ENCODE measurements around the gene DRAP1.

The DRAP1 gene

GRCh38 chr11:65870706-65871681 lies 48.2 kb upstream of the DRAP1 start:
- TF ChIP-seq TCF12 (IDR thresholded peaks at IDR 0.05; ENCODE audit: low read depth) (no peak), TAF1 (IDR thresholded peaks at IDR 0.05; ENCODE audit: low read depth) (no peak), MAX (IDR thresholded peaks at IDR 0.05) (no peak), USF1 (IDR thresholded peaks at IDR 0.05) (no peak), RAD21 (IDR thresholded peaks at IDR 0.05; ENCODE audit: low read depth) (no peak), REST (IDR thresholded peaks at IDR 0.05; ENCODE audit: low read depth) (no peak), EGR1 (IDR thresholded peaks at IDR 0.05) (no peak), TEAD4 (IDR thresholded peaks at IDR 0.05) (no peak), YY1 (IDR thresholded peaks at IDR 0.05; ENCODE audit: low read depth) (no peak), ZBTB7A (IDR thresholded peaks at IDR 0.05; ENCODE audit: low read depth) (no peak), FOXM1 (IDR thresholded peaks at IDR 0.05; ENCODE audit: borderline replicate concordance, low read depth) (no peak), EP300 (IDR thresholded peaks at IDR 0.05; ENCODE audit: borderline replicate concordance) (no peak), NFIC (IDR thresholded peaks at IDR 0.05) (no peak), CREB1 (IDR thresholded peaks at IDR 0.05; ENCODE audit: low read depth) (no peak), CEBPB (IDR thresholded peaks at IDR 0.05) (no peak)

- peak; percentile 18; the same call in 1 of the 2 replicates for TF ChIP-seq ZBTB7A (IDR thresholded peaks at IDR 0.05; ENCODE audit: low read depth)
- no peak for TF ChIP-seq EGR1 (IDR thresholded peaks at IDR 0.05)
These were observed 47.2 kb upstream of the DRAP1 start for GRCh38 chr11:65871811-65872548.

- TF ChIP-seq YY1 (IDR thresholded peaks at IDR 0.05; ENCODE audit: low read depth) (no peak), ZBTB7A (IDR thresholded peaks at IDR 0.05; ENCODE audit: low read depth) (peak; percentile 80; the same call in 1 of the 2 replicates)
These were observed 46.5 kb upstream of the DRAP1 start, which contains the start of gene EFEMP2 for GRCh38 chr11:65872586-65873317. Gene EFEMP2, minus strand, starts transcription at chr11:65872800. Its CDS starts 446 bp downstream, at chr11:65872354.

- TF ChIP-seq EGR1 (IDR thresholded peaks at IDR 0.05) = peak; percentile 63
- TF ChIP-seq RAD21 (IDR thresholded peaks at IDR 0.05; ENCODE audit: low read depth) = no peak
- TF ChIP-seq NFIC (IDR thresholded peaks at IDR 0.05) = no peak
- peak; percentile 74 for TF ChIP-seq ZBTB7A (IDR thresholded peaks at IDR 0.05; ENCODE audit: low read depth)
- TF ChIP-seq USF1 (IDR thresholded peaks at IDR 0.05) = peak; percentile 95
- TF ChIP-seq MAX (IDR thresholded peaks at IDR 0.05) = peak; percentile 59; the same call in 1 of the 2 replicates
These were observed 45.7 kb upstream of the DRAP1 start for GRCh38 chr11:65873318-65874156.

- no peak for TF ChIP-seq MAX (IDR thresholded peaks at IDR 0.05)
- no peak for TF ChIP-seq CEBPB (IDR thresholded peaks at IDR 0.05)
- TF ChIP-seq CREB1 (IDR thresholded peaks at IDR 0.05; ENCODE audit: low read depth) = no peak
- TF ChIP-seq TCF12 (IDR thresholded peaks at IDR 0.05; ENCODE audit: low read depth) = no peak
- TF ChIP-seq REST (IDR thresholded peaks at IDR 0.05; ENCODE audit: low read depth) = no peak
- TF ChIP-seq NFIC (IDR thresholded peaks at IDR 0.05) = no peak
- no peak for TF ChIP-seq TEAD4 (IDR thresholded peaks at IDR 0.05)
- no peak for TF ChIP-seq RAD21 (IDR thresholded peaks at IDR 0.05; ENCODE audit: low read depth)
These were observed 39.6 kb upstream of the DRAP1 start, which contains the start of gene CTSW for GRCh38 chr11:65879617-65880016. Gene CTSW, plus strand, starts transcription at chr11:65879837. Its CDS starts 18 bp downstream, at chr11:65879855.
